HG02970 (cell line): ENCODE measurements around the gene NHLRC4.

Source experiments
- ATAC-seq: cut with Tn5 transposase; IDR thresholded peaks from one replicate; pipeline ENCODE4 v1.9.1; 2021; ENCODE audit warnings: mild to moderate bottlenecking, moderate library complexity, moderate number of reproducible peaks; ENCODE audit not compliant: unreplicated experiment, low FRiP score

Gene NHLRC4

GRCh38 chr16:552171-552570, 14.6 kb upstream of the NHLRC4 start:
- no peak for ATAC-seq

GRCh38 chr16:553601-554296, 13.1 kb upstream of the NHLRC4 start:
- ATAC-seq = no peak

- ATAC-seq = no peak
Observed at GRCh38 chr16:554297-554621, 12.5 kb upstream of the NHLRC4 start.

- no peak for ATAC-seq
Observed at GRCh38 chr16:554640-555365, 12.0 kb upstream of the NHLRC4 start.

GRCh38 chr16:555528-556473, 11.0 kb upstream of the NHLRC4 start:
- no peak for ATAC-seq

- no peak for ATAC-seq
Observed at GRCh38 chr16:556474-557173, 10.2 kb upstream of the NHLRC4 start.

GRCh38 chr16:557463-558297, 9.1 kb upstream of the NHLRC4 start:
- no peak for ATAC-seq

- ATAC-seq = no peak
Observed at GRCh38 chr16:558298-559020, 8.3 kb upstream of the NHLRC4 start.

GRCh38 chr16:559021-559380, 7.8 kb upstream of the NHLRC4 start:
- no peak for ATAC-seq

GRCh38 chr16:559411-560203, 7.2 kb upstream of the NHLRC4 start:
- no peak for ATAC-seq

GRCh38 chr16:560204-560700, 6.6 kb upstream of the NHLRC4 start, which contains the start of gene PRR35:
PRR35 (plus strand) TSS chr16:560394; CDS start chr16:563295, 2,901 bp downstream.
- no peak for ATAC-seq

GRCh38 chr16:560701-561412, 5.9 kb upstream of the NHLRC4 start:
- ATAC-seq = no peak

- no peak for ATAC-seq
Observed at GRCh38 chr16:561413-561794, 5.4 kb upstream of the NHLRC4 start.

GRCh38 chr16:561957-562938, 4.6 kb upstream of the NHLRC4 start:
- no peak for ATAC-seq

GRCh38 chr16:563072-563644, 3.6 kb upstream of the NHLRC4 start:
- ATAC-seq = no peak
